ENCODE results near the gene BAIAP2. TPM values are rescaled to one million over a fixed set of nuclear protein-coding genes. Genes with fewer than 3 reads are reported as not detected.

BAIAP2 gene
- total RNA-seq, 6 donors from 2014 or later = 90.7 to 231 (median 123) TPM

GRCh38 chr17:81037026-81037797, 2.3 kb downstream of the BAIAP2 start:
- DNase-seq = peak; percentile 85 to 87

DNA sequence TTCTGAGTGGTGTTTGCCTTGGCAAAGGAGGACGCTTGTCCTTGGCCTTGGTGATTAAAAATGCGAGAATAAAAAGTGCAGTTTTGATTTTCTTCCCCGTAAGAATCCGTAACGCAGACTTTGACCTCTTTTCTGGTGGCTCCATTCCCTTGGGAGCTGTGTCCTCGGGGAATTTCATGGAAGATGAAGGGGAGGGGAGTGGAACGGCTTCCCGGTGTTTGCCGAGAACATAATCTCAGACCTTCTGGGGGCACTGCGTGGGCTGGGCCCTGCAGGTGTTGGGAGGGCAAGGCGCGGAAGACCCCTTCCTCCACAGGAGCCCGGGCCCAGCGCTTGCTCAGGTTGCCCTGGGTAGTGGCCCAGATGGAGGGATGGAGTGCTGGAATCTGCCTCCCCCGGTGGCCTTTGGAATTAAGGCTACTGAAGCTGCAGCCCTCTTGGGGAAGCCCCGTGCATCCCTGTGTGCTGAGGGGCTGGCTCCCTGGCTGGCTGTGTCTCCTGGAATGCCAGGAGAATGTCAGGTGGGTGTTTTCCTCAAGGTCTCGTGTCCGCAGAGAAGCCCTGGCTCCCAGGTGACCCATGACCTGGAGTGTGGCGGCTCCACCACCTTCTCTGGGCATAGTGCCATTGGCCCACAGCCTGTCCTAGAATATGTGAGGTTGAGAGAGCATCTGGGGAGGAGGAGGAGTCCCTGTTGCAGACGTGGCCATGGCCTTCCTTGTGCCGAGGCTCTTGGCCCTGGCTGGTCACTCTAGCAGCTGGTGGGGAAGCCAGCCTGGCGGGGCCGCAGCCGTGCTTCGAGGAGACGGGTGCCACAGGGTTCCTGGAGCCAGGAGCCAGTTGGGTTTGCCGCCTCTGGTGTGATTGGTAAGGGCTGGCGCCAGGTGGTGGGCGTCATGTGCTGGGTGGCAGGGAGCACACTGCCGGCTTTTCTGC, 3.1 kb downstream of the BAIAP2 start:
- Histone ChIP-seq H3K27ac (peak overlapping the region; percentile 73 to 91 (median 84)), H3K4me1 (peaks cover 61 to 80% (median 77%) of the 10 kb centered on the region in 4 donors), H3K4me3 (peak overlapping the region; percentile 13 to 94 (median 82)), H3K36me3 (peaks cover 0 to 4% (median 0%) of the 10 kb centered on the region in 4 donors), H3K27me3 (no peaks in the 10 kb centered on the region), H3K9me3 (no peaks in the 10 kb centered on the region)
- WGBS, 2 donors = 74 to 77% methylated on average over 16 to 30 of the region's 30 CpGs
- ATAC-seq (ENCODE audit: low FRiP score in 2 of 2) = peak in 1 of 2 donors; percentile 9
- TF ChIP-seq CTCF (IDR thresholded peaks at IDR 0.05) (peak in 1 of 6 experiments; percentile 25), POLR2AphosphoS5 (IDR thresholded peaks at IDR 0.05) (peak in 1 of 2 donors; percentile 34), EP300 (IDR thresholded peaks at IDR 0.05) (no peak), POLR2A (IDR thresholded peaks at IDR 0.05) (peak in 1 of 4 donors; percentile 17)
- peak; percentile 71 to 83 for DNase-seq

More at GRCh38 chr17:81037026-81037797, 2.3 kb downstream of the BAIAP2 start:
- no peak for TF ChIP-seq CTCF (IDR thresholded peaks at IDR 0.05)
- TF ChIP-seq POLR2AphosphoS5 (IDR thresholded peaks at IDR 0.05) = peak in 1 of 2 donors; percentile 25
- peak in 2 of 4 donors; percentile 40 to 64 for TF ChIP-seq POLR2A (IDR thresholded peaks at IDR 0.05)
- 54 to 66% methylated on average over 23 to 24 of the region's 28 CpGs for WGBS, 2 donors
- peak in 1 of 2 donors; percentile 86 for ATAC-seq (ENCODE audit: low FRiP score in 2 of 2)
- Histone ChIP-seq H3K4me3 (peak overlapping the region; percentile 13 to 94 (median 82)), H3K36me3 (peaks cover 0 to 4% (median 0%) of the 10 kb centered on the region in 4 donors), H3K9me3 (no peaks in the 10 kb centered on the region), H3K4me1 (peaks cover 61 to 80% (median 77%) of the 10 kb centered on the region in 4 donors), H3K27ac (peak overlapping the region; percentile 73 to 91 (median 84)), H3K27me3 (no peaks in the 10 kb centered on the region)

DNA sequence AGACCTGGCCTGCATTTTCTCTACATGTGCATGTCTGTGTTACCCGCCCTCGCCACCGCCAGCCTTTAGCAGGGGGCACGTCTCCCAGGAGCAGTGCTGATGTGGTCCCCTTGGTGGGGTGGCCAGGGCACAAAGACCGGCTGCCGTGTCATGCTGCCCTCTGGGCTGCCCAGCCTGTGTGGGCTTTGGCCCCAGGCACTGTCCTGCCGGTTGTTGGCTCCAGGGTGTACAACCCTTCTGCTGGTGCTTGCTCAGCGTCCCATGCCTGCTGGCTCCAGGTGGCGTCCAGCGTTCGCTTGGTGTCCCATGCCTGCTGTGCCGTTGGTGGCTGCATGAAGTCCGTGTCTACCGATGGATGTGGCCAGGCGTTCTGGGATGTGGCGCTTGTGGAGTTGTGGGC, 4.1 kb downstream of the BAIAP2 start:
- WGBS, 2 donors = 88% methylated on average over 15 of the region's 16 CpGs; no CpG with 5 or more reads in 1 of the 2 donors
- H3K4me3 ChIP-seq = peak overlapping the region in 1 of 4 donors; percentile 80
- peak in 1 of 2 donors; percentile 66 for DNase-seq
- H3K27me3 ChIP-seq = no peaks in the 10 kb centered on the region
- no peak for TF ChIP-seq EP300 (IDR thresholded peaks at IDR 0.05)
- TF ChIP-seq POLR2AphosphoS5 (IDR thresholded peaks at IDR 0.05) = no peak
- no peak for TF ChIP-seq CTCF (IDR thresholded peaks at IDR 0.05)
- no peak for TF ChIP-seq POLR2A (IDR thresholded peaks at IDR 0.05)
- H3K4me1 ChIP-seq = peaks cover 60 to 78% (median 77%) of the 10 kb centered on the region in 4 donors
- no peaks in the 10 kb centered on the region for H3K9me3 ChIP-seq
- H3K27ac ChIP-seq = peak overlapping the region; percentile 46 to 91 (median 85)
- ATAC-seq (ENCODE audit: low FRiP score in 2 of 2) = no peak
- peaks cover 0 to 4% (median 0%) of the 10 kb centered on the region in 4 donors for H3K36me3 ChIP-seq

DNA sequence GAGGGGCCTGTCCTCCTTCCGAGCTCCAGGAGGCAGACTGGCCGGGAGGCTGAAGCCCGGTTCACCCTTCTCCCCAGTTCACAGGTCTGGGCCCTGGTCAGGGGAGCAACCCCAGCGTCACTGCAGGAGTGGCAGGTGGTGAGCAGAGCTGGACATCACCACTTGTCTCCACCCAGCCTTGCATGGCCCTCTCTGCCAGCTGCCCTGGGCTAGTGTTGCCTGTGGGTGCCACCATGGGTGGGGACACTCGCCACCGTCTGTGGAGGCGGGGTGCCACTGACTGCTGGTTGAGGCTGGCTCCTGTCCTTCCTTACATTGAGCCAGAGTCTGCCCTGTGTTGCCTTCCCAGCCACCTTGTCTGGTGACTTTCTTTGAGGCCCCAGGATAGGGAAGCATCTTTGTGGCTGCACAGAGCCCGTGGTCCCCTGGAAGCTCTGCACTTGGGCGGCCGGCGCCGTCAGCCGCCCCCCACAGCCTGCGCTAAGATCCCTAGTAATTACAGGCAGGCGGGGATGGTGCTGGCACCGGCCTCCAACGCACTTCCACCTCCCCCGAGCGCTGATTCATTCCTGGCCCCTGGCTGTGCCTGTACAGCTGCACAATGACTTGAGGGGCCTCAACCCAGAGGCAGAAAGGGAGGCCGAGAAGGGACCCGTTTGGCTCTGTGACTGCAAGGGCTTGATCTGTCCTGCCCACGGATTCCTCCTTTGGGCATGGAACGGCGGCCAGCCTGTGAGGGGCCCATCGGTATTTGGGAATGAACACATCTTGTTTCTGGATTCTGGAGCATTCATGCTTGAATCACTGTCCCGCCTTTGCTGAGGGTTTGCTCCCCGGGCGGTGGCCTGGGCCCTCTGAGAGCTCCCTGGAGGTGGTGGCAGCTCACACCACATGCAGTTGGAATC, 5.2 kb downstream of the BAIAP2 start:
- Histone ChIP-seq H3K36me3 (peaks cover 0 to 4% (median 0%) of the 10 kb centered on the region in 4 donors), H3K4me1 (peaks cover 68 to 85% (median 84%) of the 10 kb centered on the region in 4 donors), H3K4me3 (peak overlapping the region in 1 of 4 donors; percentile 10), H3K9me3 (no peaks in the 10 kb centered on the region), H3K27ac (peak overlapping the region; percentile 46 to 91 (median 90)), H3K27me3 (no peaks in the 10 kb centered on the region)
- DNase-seq (peak in 1 of 2 donors; percentile 70), ATAC-seq (ENCODE audit: low FRiP score in 2 of 2) (peak in 1 of 2 donors; percentile 34)
- TF ChIP-seq POLR2A (IDR thresholded peaks at IDR 0.05) (no peak), EP300 (IDR thresholded peaks at IDR 0.05) (no peak), CTCF (IDR thresholded peaks at IDR 0.05) (no peak), POLR2AphosphoS5 (IDR thresholded peaks at IDR 0.05) (no peak)
- WGBS, 2 donors = 45 to 53% methylated on average over 4 to 24 of the region's 28 CpGs
